Colonic mucosa (tissue), 4 donors: ENCODE data around the gene CRTAC1. TPM values are rescaled to one million over a fixed set of nuclear protein-coding genes. Genes with fewer than 3 reads are reported as not detected.

Experiments used
- DNase-seq: peaks from one replicate; pipeline ENCODE4 v3.0.0-alpha.2; 2020
- H3K27ac ChIP-seq: fragments of 200-600 bp; one replicate; pipeline ENCODE4 v1.8.0; 2021
- H3K27me3 ChIP-seq: fragments of 200-600 bp; one replicate; pipeline ENCODE4 v1.8.0; 2021
- H3K36me3 ChIP-seq: fragments of 200-600 bp; one replicate; pipeline ENCODE4 v1.8.0; 2021
- H3K4me1 ChIP-seq: fragments of 200-600 bp; one replicate; pipeline ENCODE4 v1.8.0; 2021; ENCODE audit warnings: mild to moderate bottlenecking
- H3K4me3 ChIP-seq: fragments of 200-600 bp; one replicate; pipeline ENCODE4 v1.8.0; 2021
- H3K9ac ChIP-seq, 2 donors: one replicate each; pipeline ENCODE4 v1.7.0; 2013; ENCODE audit warnings: control low read depth in 2 of 2, low read depth in 2 of 2, low read length in 2 of 2
- H3K9me3 ChIP-seq: fragments of 200-600 bp; one replicate; pipeline ENCODE4 v1.8.0; 2021
- intact Hi-C: fragments of 100-400 bp; cut with DNase I; formaldehyde crosslinking; loops from one replicate; pipeline ENCODE4 v1.14.1; 2022
- total RNA-seq, 2 donors: library from RNA; stranded (reverse); fragmentation: NEBNext Ultra II Directional in 1 of 2; extraction: Animal tissue kit (Norgen Biotek cat#: 25700) in 1 of 2; gene quantifications; one replicate each; pipeline ENCODE4 v1.2.1, GENCODE V29; 2021
- TF ChIP-seq, protein P1 (sequence below): fragments of 200-600 bp; IDR thresholded peaks from one replicate; pipeline ENCODE4 v1.8.0; 2022; ENCODE audit warnings: antibody characterized with exemption, mild to moderate bottlenecking
- donor health status: healthy.
- donor health status: DM: no; HTN: no; CAD: no.
- donor health status: DM: no; HTN: no; CAD: no.

CRTAC1 gene
- total RNA-seq, 2 donors from 2014 or later = 0.17 to 1.4 TPM

DNA sequence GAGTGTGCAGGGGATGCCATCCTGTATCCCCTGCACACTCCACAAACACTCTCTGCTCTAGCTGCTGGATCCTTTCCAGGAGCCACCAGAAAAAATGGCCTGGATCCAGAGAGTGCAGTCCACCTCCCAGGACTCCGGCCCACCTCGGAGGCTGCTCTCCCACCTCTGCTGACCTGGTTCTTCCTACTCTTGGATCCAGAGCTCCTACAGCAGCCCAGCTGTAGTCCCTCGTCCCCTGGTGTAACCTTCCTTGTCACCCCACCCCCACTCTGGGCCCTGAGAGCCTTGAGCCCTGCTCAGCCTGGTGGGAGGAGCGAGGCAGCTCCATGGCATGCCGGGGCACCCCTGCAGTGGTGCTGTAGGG lies 126.4 kb downstream of the CRTAC1 start:
- Histone ChIP-seq H3K27ac (no peak overlapping the region), H3K9me3 (no peaks in the 10 kb centered on the region), H3K36me3 (no peaks in the 10 kb centered on the region), H3K27me3 (no peaks in the 10 kb centered on the region), H3K9ac (no peak overlapping the region), H3K4me3 (no peak overlapping the region), H3K4me1 (no peaks in the 10 kb centered on the region)
- intact Hi-C loops = no loop called here
- TF ChIP-seq, protein P1, sequence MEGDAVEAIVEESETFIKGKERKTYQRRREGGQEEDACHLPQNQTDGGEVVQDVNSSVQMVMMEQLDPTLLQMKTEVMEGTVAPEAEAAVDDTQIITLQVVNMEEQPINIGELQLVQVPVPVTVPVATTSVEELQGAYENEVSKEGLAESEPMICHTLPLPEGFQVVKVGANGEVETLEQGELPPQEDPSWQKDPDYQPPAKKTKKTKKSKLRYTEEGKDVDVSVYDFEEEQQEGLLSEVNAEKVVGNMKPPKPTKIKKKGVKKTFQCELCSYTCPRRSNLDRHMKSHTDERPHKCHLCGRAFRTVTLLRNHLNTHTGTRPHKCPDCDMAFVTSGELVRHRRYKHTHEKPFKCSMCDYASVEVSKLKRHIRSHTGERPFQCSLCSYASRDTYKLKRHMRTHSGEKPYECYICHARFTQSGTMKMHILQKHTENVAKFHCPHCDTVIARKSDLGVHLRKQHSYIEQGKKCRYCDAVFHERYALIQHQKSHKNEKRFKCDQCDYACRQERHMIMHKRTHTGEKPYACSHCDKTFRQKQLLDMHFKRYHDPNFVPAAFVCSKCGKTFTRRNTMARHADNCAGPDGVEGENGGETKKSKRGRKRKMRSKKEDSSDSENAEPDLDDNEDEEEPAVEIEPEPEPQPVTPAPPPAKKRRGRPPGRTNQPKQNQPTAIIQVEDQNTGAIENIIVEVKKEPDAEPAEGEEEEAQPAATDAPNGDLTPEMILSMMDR = no peak
- no peak for DNase-seq

DNA sequence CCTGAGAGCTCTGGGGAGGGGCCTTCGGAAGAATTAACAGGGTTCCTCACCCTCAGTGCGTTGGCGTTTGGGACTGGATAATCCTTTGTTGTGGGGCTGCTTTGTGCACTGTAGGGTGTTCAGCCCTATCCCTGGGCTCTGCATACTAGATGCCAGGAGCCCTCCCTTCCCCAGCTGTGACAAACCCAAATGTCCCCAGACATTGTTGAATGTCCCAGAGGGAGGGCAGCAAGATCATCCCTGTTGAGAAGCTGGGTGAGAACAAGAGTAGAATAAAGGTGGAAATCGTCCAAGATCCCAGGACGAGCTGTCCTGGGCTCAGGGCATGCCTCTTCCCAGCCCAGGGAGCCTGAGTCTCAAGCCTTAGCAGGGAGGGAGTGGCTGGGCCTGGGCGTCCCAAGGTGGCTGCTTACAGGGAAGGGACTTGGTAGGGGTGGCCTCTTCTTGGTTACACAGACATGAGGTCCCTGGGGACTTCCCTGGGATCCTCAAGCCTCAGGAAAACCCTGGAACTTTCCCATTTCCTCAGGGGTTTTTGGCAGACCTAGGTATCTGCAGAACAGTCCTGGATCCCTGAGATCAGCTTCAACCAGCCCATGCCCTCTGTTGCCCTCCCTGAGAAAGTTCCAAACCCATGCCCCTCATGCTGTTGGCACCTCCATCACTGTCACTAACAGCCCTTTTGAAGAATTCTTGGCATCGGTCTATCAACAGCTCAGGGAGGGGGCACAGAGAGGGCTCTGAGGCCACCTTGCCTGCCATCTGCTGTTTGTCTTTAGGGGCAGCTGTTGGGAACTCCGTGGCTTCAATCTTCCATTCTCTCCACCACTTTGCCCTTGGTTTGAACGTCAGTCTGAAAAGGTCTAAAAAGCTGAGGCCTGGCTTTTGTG lies 127.0 kb downstream of the CRTAC1 start:
- Histone ChIP-seq H3K36me3 (no peaks in the 10 kb centered on the region), H3K9ac (no peak overlapping the region), H3K27me3 (no peaks in the 10 kb centered on the region), H3K27ac (no peak overlapping the region), H3K9me3 (no peaks in the 10 kb centered on the region), H3K4me3 (no peak overlapping the region), H3K4me1 (no peaks in the 10 kb centered on the region)
- TF ChIP-seq, protein P1 = no peak
- intact Hi-C loops = no loop called here
- no peak for DNase-seq

DNA sequence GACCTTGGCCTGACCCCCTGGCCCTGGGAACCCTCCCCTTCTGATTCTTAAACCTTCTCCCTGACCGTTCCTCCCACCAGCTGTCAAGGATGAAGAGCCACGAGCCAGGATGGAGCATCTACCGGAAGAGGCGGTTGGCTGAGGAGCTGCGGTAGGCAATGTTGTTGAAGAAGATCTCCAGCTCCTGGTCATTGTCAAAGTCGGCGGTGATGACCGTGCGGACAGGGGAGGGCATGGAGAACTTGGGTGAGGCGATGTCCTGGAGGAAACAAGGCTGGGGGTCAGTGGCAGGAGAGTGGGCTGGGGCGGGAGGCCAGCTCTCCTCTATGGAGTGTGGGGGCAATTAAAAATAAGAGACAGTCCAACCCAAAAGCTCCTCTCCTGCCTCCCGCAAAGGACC lies 129.0 kb downstream of the CRTAC1 start:
- no peak overlapping the region for H3K27ac ChIP-seq
- no peak overlapping the region for H3K9ac ChIP-seq
- no peaks in the 10 kb centered on the region for H3K9me3 ChIP-seq
- DNase-seq = no peak
- no peaks in the 10 kb centered on the region for H3K4me1 ChIP-seq
- no peaks in the 10 kb centered on the region for H3K36me3 ChIP-seq
- TF ChIP-seq, protein P1 = no peak
- H3K27me3 ChIP-seq = no peaks in the 10 kb centered on the region
- intact Hi-C loops = no loop called here
- H3K4me3 ChIP-seq = no peak overlapping the region

DNA sequence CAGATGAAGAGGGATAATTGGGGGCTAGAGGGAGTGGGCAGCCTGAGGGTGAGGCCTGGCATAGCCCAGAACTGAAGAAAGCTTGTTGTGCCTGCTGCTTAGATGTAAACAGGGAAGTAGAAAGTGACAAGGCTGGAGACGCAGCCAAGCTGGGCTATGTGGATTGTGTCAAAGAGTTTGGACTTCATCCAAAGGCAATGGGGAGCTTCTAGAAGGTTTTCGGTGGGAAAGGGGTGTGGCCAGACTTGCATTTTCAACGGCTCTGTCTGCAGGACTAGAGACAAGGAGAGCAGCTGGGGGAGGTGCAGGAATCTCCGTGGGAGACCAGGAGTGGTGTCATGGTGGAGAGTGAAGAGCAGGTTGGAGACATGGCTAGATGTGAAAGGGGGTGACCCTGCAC lies 132.0 kb downstream of the CRTAC1 start:
- DNase-seq = no peak

DNA sequence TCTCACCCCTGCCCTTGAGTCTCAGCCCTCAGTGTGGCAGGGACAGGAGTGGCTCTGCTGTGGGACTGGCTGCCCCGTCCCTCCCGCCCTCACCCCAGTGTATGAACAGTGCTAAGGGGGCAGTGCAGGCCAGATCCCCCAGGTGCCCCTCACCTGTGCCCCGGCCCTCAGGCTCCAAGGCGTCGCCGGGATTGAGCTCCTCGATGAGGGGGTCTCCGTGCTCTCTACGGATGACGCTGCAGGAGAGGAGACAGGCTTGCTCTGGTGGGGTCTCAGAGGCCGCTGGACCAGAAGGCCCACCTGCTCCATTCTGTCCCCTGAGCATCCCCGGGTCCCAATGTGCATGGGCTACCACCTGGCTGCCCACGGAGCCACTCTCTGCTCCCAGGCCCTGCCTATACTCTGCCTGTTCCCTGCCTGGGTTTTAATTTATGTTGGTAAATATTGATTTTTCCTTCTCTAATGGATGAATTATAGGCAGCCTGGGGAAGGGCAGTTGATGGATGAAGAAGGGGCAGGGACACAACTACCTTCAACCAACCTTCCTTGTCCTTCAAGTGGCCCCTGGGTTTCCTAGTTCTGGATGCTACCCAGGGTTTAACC lies 133.6 kb downstream of the CRTAC1 start:
- no peak for DNase-seq

More for the DNA sequence above, 132.0 kb downstream of the CRTAC1 start:
- Histone ChIP-seq H3K36me3 (no peaks in the 10 kb centered on the region), H3K27me3 (no peaks in the 10 kb centered on the region), H3K27ac (no peak overlapping the region), H3K4me1 (no peaks in the 10 kb centered on the region), H3K9ac (no peak overlapping the region), H3K4me3 (no peak overlapping the region), H3K9me3 (no peaks in the 10 kb centered on the region)
- TF ChIP-seq, protein P1 = no peak
- intact Hi-C loops = no loop called here

More for the DNA sequence above, 133.6 kb downstream of the CRTAC1 start:
- TF ChIP-seq, protein P1 = no peak
- no peak overlapping the region for H3K27ac ChIP-seq
- no peaks in the 10 kb centered on the region for H3K27me3 ChIP-seq
- intact Hi-C loops = no loop called here
- no peaks in the 10 kb centered on the region for H3K4me1 ChIP-seq
- H3K9me3 ChIP-seq = no peaks in the 10 kb centered on the region
- H3K4me3 ChIP-seq = no peak overlapping the region
- H3K36me3 ChIP-seq = no peaks in the 10 kb centered on the region
- no peak overlapping the region for H3K9ac ChIP-seq
